SKM-1 treated with dmso at 0.1 percent for 144 hours (cell line): ENCODE data around the gene RPTOR.

Experiments
- DNase-seq: peaks from one replicate; lab custom pipeline; 2025; ENCODE audit not compliant: unreplicated experiment; lab: John Stamatoyannopoulos, UW

The RPTOR gene

DNA sequence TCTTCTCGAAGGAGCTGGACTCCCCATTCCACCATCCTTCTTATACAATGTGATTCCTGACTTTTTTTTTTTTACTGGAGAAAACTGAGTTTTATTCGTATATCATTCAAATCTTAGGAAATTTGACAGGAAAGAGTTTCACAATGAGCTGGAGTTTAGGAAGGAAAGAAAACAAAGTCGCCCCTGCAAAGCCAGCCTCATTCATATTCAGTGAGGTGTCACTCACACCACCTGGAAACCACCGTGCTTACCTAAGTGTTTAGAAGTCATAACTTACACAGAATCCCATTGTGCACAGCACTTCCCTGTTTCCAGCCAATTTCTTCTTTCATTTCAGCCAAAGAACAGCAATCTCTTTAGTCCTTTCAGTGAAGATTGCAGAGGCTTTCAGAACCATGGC, 356.7 kb downstream of the RPTOR start:
- DNase-seq: no peak

DNA sequence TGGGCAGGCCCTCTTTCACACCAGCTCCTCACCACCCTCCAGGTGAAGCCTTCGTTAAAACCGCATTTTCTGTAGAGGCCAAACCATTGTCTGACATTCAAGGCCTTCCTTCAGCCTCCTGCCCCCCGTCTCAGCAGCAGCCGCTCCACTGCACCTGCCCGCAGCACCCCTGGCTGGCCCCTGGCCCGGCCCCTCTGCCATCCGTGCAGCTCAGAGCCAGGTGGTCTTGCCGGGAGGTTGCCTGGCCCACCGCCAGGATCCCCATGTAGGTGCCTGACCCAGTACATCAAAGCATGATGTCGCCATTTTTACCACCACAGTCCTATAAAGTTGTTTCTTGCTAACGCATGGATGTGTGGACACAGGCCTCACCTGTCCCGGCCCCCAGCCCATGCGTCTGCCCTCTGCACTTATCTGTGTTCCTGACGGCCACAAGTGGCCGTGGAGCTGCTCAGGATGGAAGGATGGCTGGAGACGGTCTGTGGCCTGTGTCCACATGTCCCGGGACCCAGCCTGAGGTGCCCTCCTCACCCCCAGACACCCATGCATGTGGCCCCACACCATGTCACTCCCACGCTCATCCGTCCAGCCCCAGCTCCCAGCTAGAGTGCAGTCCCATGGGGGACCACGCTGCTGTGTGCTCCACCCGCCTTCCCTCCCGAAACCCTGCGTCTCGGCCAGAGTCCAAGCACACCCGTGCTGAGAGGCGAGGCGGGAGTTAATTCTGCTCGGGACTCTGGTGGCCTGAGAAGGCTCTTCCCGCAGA, 357.7 kb downstream of the RPTOR start:
- DNase-seq: no peak

DNA sequence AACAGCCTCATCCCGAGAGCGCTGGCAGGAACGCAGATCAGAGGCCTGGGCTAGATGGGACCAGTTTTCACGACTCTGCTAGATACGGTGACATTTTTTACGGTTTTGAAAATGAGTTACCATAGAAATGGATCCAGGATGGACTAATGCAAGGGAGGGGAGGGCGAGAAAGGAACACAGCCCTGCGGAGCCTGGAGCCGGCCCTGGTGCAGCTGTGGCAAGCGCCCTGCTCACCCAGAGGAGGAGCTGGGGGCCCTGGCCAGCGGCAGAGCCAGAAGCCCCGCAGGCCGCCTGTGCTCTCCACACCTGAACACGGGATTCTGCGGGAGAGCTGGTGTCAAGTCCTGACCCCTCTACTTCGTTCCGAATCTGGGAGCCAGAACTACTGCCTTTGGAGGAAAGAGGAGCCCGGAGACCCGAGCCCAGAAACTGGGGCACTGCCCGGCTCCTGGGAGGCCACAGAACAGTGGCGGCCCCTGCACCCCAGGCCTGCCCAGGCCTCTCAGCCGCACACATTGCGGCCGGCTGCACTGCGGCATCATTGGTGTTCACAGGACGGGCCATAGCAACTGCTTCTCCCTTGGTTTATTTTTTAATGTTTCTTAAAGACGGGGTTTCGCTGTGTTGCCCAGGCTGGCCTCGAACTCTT, 358.4 kb downstream of the RPTOR start:
- no peak for DNase-seq

DNA sequence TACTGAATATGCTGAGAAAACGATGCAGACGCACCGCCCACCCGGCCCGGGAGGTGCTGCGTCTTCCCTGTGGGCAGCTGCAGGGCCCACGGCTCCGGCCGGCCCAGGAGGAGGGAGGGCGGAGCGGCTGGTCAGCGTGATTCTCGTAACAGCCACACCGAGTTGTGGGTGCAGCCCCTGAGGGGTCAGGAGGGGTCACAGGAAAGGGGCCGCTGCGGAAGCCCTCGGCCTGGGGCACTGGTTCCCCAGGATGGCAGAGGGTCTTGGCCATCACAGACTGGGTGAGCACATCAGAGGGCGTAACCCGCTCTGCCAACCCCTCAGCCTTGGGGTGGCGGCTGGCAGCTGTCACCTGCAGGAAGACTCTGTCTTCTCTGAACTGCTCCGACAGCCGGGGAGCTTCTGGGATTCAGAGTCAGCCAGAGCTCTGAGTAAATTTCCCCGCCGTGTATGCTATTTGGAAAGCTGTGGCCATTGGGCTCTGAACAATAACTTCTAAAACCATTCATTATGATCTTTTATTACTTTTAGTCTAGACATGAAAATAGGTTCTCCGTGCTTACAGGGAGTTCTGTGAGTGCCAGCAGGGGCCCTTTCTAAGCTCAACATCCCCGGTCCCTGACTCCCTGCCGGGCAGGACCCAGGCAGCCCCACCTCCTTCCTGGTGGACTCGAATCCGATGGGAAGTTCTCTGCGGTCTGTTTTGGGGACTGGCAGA, 359.6 kb downstream of the RPTOR start:
- DNase-seq: no peak

DNA sequence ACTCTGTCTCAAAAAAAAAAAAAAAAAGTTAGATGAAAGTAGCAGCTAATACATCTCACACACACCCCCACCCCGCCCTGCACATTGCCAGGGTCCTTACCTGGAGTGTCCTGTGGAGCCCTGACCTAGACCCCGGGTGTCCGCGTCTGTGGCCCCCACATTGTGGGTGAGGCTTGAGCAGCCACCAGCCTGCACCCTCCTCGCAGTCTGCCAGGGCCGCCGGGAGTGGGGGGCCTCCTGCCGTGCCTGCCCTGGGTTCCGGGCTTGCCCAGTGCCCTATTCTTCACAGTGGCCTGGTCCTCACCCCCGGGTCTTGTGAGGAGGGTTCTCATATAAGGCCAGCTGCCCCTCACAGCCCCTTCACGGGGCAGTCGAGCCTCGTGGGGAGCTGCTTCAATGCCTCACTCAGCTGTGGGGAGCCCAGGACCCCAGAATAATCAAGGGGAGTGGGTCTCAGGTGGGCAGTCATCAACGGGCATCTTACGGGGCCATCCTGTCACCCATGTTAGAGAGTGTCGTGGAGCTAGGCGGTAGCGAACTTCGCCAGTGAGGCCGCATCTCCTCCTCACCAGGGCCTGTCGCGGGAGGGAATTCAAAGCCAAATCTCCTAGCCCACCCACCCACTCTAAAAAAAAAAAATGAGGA, 361.1 kb downstream of the RPTOR start:
- no peak for DNase-seq

DNA sequence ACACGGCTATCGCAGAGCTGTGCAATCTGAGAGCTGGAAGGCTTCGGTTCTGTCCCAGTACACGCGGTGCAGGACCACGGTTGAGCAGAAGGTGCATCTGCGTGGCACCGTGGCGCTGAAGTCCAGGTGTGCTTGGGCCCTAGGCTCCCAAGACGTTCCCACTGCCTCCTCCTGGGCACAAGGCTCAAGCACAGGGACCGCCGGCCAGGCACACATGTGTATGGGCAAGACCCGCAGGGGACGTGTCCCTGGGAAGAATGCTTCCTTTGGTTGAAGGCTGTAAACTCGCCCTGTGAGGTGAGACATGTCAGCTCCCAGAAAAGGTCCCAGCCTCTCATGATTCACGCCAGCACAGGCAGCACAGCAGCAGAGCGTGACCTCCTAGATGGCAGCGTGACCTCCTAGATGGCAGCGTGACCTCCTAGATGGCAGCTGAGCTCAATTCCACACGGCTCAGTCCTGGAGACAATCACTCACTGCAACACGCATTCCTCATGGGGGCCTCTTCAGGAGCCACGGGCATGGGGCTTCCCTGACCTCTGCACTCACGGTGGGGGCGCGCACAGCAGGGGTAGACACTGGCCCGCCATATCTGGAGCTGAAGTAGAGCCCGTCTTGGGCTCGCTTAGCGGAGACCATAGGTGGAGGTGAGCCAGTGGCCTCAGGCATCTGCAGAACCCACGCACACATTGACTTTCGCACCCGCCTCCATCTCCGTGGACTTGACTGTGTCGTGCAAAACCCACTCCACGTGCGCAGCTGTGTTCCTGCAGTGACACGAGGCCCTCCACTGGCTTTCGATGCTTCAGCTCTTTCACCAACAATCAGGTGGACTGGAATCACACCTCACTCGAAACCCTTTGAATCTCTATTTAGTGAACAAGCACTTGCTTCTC, 362.0 kb downstream of the RPTOR start:
- DNase-seq: no peak

DNA sequence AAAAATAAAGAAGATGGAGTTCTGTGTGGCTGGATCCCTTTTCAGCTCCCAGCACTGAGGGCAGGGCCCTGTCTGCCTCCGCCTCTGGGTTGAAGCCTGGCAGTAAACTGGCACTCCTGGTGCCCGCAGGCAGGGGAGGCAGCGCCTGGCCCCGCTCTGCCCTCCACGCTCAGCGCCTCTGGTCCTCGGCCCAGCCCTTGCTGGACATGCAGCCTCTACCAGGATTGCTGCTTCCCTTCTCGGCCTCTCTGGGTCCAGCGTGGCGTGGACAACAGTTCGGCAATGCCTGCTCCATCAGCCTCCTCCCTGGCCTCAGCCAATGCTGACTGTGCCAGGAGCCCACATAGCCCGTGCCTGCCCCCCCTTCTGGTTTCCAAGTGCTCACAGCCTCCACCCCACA, 362.6 kb downstream of the RPTOR start:
- no peak for DNase-seq

DNA sequence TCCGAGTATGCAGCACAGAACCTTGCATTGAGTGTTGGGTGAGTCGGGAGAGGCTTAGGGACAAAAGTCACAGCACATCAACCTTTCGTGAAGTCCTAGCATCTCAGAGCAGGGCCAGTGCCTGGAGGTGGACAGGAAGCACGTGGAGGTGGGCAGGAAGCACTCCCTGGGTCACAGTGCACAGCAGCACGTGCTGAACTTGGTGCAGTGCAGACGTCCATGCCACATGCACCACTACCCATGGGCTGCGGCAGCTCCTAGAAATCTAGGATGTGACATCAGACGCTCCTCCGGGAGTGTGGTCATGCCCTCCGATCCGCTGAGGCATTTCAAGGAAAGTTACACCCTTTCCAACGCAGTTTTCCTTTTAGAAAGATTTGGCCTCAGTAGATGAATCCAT, 363.6 kb downstream of the RPTOR start:
- DNase-seq: no peak

DNA sequence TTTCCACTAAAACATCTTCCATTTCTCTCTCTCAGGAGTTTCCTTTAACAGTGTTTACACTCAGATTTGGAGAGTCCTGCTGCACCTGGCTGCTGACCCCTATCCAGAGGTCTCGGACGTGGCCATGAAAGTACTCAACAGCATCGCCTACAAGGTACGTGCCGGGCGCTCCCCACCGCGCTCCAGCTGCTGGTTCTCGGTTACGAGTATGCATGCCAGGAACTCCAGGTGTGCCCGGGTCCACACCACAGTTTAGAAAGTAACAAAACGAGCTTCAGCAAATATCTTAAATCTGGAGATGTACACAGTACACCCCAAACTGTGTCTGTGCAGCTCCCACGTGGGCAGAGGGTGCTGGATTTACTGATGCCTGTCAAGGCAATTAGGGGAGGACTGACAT, 364.1 kb downstream of the RPTOR start:
- no peak for DNase-seq

DNA sequence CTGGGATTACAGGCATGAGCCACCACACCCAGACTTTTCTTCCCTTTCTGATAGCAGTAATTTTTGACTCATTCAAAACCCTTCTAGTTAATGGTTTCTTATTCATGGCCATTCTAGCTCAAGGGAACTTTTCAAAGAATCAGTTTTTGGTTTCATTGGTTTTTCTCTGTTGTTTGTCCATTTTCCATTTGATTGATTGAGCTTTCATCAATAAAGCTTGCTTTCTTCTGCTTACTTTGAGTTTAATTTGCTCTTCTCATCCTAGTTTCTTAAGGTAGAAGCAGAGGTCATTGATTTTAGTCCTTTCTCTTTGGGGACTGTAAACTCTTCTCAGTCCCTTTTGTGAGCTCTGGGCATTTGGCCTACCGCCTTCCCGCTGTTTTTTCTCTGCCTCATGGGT, 365.0 kb downstream of the RPTOR start:
- no peak for DNase-seq

DNA sequence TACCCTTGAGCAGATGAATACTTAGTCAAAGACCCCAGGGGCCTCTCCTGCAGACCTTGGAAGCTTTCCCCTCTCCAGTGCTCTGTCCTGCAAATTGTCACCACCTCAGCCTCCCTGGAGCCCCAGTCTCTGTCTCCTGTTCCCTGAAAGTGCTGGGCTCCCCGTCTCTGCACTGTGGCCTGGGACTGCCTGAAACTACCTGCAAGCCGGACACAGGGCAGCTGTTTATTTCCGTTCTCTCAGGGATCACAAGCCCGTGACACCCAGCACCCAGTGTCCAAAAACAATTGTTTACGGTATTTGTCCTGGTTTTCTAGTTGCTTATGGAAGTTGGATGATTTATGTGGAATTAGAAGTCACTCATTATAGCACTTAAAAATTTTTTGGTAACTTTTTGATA, 365.4 kb downstream of the RPTOR start:
- DNase-seq: no peak

DNA sequence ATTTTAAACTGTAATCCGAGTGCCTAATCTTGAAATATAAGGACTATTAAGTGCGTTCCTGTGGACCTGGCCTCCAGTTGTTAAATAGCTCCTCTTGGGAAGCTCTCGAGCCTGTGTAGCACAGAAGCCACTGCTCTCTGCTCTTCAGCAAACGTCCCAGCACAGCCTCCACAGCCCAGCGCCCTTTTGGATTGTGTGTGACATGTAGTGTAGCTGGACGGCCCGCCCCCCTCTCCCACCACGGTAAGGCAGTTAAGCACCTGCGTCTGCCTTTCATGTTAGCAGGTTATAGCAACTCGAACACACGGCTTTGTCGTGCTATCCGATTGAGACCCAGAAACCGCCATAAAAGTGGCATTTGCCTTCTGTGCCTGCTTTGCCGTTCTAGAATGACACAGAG, 367.8 kb downstream of the RPTOR start:
- DNase-seq: no peak

DNA sequence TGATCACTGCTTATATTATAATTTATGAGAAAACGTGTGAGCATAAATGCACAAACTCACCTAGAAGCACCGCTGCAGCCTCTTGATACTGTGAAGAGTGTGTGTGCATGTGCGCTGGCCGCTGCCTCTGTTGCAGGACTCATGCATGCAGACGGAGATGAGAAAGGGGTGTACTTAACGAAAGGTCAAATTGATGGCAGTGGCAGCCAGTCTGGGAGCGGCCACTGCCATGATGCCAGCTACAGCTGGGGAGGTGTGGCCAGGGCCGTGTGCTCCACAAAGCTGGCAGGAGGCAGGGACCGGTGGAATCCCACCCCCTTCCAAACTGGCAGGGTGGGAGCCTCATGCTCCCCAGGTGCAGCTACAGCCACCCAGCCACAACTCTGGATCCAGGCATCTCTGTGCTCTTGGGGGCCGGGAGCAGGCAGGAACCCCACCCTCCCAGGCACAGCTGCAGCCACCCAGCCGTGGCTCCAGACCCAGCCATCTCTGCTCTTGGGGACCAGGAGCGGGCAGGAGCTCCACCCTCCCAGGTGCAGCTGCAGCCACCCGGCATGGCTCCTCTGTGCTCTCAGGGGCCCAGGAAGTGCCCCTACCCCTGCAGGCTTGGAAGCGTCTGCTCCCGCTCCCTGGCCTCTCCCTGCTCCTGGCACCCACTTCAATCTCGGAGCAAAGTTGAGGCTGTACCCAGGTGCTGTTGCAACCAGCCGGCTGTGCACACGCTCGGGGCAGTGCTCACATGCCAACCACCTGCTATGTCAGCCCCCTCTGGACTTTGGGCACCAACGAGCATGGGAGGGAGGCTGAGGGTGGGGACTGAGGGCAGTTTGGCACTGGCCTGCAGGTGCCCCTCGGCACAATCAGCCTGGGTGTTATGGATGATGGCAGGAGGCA, 369.5 kb downstream of the RPTOR start:
- no peak for DNase-seq

DNA sequence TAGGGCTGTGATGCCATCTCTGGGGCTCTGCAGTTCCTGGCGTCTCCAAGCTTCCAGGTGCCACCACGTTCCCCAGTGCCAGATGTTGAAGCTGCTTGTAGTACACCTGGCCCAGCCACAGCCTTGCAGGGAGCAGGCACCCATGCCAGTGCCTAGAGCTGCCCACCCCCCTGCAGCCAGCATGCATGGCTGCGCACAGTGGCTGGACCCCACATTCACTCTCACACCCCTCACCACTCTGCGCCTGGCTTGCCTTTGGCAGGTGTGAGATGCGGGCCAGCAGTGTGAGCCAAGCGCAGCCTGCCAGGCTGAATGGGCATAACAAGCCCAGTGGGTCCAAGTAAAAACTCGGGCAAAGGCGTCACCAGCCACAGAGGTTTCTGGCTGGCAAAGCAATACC, 371.6 kb downstream of the RPTOR start:
- no peak for DNase-seq

DNA sequence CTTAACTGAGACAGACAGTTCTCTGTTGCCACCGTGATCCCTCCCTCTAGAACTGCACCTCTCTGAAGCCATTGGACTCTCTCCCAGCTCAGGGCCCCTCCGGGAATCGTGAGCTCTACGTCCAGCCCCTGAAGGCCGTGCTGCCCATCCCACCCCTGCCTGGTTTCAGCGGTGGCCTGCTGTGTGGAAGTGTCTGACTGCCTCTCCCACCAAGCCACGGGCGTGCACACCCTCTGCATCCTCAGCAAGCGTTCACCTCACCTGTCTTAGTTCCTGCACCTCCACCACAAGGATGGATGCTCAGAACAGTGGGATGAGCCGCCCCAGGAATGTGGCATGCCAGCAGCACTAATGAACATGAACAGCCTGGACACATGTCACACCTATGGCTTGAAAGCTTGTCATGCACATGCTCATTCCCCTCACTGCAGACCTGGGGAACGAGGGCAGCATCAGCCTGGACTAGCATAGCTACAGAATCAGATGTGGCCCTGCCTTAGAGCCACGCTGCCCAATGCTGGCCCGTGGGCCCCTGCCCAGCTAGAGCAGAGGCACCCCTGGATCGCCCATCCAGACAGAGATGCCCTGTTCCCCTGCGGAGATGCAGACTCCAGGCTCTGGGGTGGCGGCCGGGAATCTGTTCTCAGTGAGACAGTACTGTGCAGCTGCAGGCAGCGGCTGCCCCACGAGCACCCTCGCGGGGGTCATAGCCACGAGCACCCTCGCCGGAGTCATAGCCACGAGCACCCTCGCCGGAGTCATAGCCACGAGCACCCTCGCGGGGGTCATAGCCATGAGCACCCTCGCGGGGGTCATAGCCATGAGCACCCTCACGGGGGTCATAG, 373.3 kb downstream of the RPTOR start:
- DNase-seq: no peak

DNA sequence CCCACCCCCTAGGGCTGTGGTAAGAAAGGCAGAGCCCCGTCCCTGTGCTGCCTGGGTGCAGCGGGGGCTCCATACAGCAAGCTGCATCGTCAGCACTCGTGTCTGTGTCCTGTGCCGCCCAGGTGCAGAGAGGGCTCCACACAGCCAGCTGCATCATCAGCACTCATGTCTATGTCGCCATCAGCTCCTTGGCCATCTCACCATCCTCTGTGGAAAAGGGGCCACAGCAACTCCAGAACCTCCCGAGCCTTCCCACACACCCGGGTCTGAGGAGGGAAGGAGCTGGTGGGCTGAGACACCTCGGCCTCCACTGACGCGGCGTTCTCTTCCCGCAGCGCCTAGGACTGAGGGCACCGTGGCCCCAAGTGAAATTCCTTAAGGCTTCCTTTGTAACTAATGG, 374.1 kb downstream of the RPTOR start:
- peak; percentile 3 for DNase-seq

DNA sequence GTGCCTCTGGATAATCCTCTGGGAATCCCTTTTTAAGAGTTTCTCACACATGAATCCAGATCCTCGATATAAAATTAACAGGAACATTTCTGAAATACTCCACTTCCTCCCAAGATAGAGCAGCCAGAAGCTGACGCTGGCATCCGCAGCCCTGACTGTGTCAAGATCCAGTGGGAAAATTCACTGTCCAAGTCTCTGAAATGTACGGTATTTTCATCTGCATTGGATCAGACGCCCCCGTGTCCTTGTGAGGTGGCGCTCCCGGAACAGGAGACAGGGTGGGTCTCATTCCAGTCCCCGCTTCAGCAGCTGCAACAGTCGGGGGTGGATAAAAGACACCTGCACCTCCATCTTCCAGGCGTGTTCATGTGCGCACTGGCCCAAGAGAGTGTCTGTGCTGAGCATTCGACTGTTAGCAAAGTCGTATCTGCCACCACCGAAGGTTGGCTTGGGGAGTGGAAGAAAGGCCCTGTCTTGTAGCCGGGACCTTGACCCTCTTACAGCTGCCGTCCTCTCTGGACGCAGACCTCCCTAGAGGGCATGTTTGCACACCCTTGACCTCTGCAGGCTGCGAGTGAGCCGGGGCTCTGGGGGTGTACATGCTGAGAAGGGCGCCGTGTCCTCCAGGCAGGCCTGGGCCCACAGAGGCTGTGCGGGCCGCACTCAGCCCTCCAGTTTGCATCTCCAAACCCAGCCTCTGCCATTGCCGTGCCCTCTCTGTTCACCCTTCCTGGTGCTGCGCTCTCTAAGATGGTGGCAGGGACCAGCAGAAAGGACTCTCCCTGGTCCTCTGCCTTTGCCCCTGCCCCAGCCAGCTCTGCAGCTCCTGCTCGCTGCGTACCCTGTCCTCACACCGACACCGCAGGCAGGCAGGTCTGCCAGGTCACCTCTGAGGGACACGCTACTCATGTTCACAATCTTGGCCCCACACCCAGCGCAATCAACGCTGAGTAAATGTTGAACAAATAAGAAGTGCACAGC, 375.0 kb downstream of the RPTOR start:
- DNase-seq: no peak

DNA sequence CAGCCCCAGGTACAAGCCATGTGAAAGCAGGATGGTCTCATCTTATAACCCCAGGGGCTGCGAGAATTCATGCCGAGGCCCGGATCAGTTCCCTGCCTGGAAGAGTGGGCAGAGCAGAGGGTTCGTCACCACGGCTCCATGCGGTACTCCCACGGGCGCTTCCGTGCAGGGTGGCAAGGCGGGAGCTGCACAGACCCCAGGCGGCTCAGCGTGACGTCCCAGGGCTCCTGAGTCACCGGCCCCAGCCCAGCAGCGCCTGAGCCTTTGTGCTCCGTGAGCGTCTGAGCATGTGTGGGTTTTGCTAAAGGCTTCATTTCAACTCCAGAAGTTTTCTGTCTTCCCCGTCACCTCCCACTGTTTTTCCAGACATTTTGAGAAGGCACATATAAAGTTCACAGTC, 375.8 kb downstream of the RPTOR start:
- no peak for DNase-seq
